Fibroblast of lung (primary cell): ENCODE measurements around the gene CXCL13.

ENCODE experiments used
- EZH2 ChIP-seq: IDR thresholded peaks from 2 replicates; pipeline ENCODE4 v1.5.1; 2012; ENCODE audit warnings: low read length, control low read depth, mild to moderate bottlenecking; ENCODE audit errors: missing control alignments
- TF ChIP-seq, protein P1 (sequence below), 2 donors: IDR thresholded peaks in 1 of 2; conservative IDR thresholded peaks in 1 of 2; 1 replicate in 1 of 2; 2 replicates in 1 of 2; pipeline ENCODE4 v1.5.1; 2011 to 2012; ENCODE audit warnings: low read length in 2 of 2, control low read depth in 1 of 2, inconsistent platforms in 1 of 2, low read depth in 1 of 2, mild to moderate bottlenecking in 1 of 2

GRCh38 chr4:77590482-77590881, 15.1 kb upstream of the CXCL13 start:
- TF ChIP-seq, protein P1, sequence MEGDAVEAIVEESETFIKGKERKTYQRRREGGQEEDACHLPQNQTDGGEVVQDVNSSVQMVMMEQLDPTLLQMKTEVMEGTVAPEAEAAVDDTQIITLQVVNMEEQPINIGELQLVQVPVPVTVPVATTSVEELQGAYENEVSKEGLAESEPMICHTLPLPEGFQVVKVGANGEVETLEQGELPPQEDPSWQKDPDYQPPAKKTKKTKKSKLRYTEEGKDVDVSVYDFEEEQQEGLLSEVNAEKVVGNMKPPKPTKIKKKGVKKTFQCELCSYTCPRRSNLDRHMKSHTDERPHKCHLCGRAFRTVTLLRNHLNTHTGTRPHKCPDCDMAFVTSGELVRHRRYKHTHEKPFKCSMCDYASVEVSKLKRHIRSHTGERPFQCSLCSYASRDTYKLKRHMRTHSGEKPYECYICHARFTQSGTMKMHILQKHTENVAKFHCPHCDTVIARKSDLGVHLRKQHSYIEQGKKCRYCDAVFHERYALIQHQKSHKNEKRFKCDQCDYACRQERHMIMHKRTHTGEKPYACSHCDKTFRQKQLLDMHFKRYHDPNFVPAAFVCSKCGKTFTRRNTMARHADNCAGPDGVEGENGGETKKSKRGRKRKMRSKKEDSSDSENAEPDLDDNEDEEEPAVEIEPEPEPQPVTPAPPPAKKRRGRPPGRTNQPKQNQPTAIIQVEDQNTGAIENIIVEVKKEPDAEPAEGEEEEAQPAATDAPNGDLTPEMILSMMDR (conservative IDR thresholded peaks at IDR 0.05 in 1 of 2, IDR thresholded peaks at IDR 0.05 in 1 of 2; ENCODE audit: low read depth in 1 of 2, low read length in 2 of 2) = no peak
- TF ChIP-seq EZH2 = no peak
